Cardiac fibroblast (primary cell): ENCODE data around the gene RASSF9.

Source experiments
- DNase-seq, 2 donors: peaks; one replicate each; pipeline versions ENCODE4 v3.0.0 to v3.0.0-alpha.2; 2010; ENCODE audit warnings: low read depth in 2 of 2
- H3K4me3 ChIP-seq, 2 donors: replicated peaks in 1 of 2; 1 replicate in 1 of 2; 2 replicates in 1 of 2; pipeline ENCODE4 v1.5.1; 2011; ENCODE audit warnings: low read depth in 2 of 2, low read length in 2 of 2, mild to moderate bottlenecking in 2 of 2, moderate library complexity in 1 of 2
- CTCF ChIP-seq: IDR thresholded peaks from one replicate; pipeline ENCODE4 v1.5.1; 2011; ENCODE audit warnings: low read depth, mild to moderate bottlenecking, low read length, inconsistent platforms

Gene RASSF9

GRCh38 chr12:85759623-85760022, 76.6 kb downstream of the RASSF9 start:
- H3K4me3 ChIP-seq, result no peak overlapping the region
- DNase-seq, result no peak
- no peak for TF ChIP-seq CTCF

GRCh38 chr12:85759091-85759490, 77.1 kb downstream of the RASSF9 start:
- no peak overlapping the region for H3K4me3 ChIP-seq
- TF ChIP-seq CTCF, result no peak
- no peak for DNase-seq

- peak; percentile 6 to 11 for DNase-seq
- H3K4me3 ChIP-seq, result no peak overlapping the region
- TF ChIP-seq CTCF, result no peak
Observed at GRCh38 chr12:85755760-85756159, 80.4 kb downstream of the RASSF9 start.
